Caco-2 (cell line): ENCODE data around the gene ADD3. TPM values are rescaled to one million over a fixed set of nuclear protein-coding genes. Genes with fewer than 3 reads are reported as not detected.

Experiments
- BruUV-seq: library from RNA; stranded (reverse); fragments of 400-500 nt; replicated peaks from 2 replicates; lab custom pipeline; 2021; lab: Mats Ljungman, UMichigan
- CTCF ChIA-PET: fragments of 300-600 bp; sonication (Branson Sonifier 250); formaldehyde crosslinking; loops from one replicate; lab custom pipeline; 2022; ENCODE audit warnings: antibody characterized with exemption; lab: Charles Lee
- POLR2A ChIA-PET: fragments of 300-600 bp; sonication (Branson Sonifier 250); formaldehyde crosslinking; loops from one replicate; lab custom pipeline; 2022; ENCODE audit warnings: antibody characterized with exemption; lab: Charles Lee
- DNase-seq, 2 experiments: peaks; one replicate each; pipeline versions ENCODE4 v3.0.0 to v3.0.0-alpha.2; 2020 to 2022
- H3K27me3 ChIP-seq: replicated peaks from 2 replicates; pipeline ENCODE4 v1.6.0; 2011; ENCODE audit warnings: low read length; ENCODE audit not compliant: control insufficient read depth, insufficient read depth
- H3K36me3 ChIP-seq: 2 replicates; pipeline ENCODE4 v1.5.1; 2011; ENCODE audit warnings: low read length; ENCODE audit not compliant: control insufficient read depth, insufficient read depth
- H3K4me1 ChIP-seq: fragments of 250-450 bp; sonication (Bioruptor Pico); 2 replicates; pipeline ENCODE4 v1.5.1; 2020; ENCODE audit warnings: mild to moderate bottlenecking
- H3K4me3 ChIP-seq: 2 replicates; pipeline ENCODE4 v1.5.1; 2011; ENCODE audit warnings: low read depth, mild to moderate bottlenecking, control low read depth, low read length
- H3K9me3 ChIP-seq: fragments of 250-450 bp; sonication (Bioruptor Pico); 2 replicates; pipeline ENCODE4 v1.5.1; 2020; ENCODE audit warnings: mild to moderate bottlenecking, moderate library complexity
- H3K27ac Mint-ChIP-seq: one replicate; pipeline ENCODE4 v1.8.0; 2022; ENCODE audit warnings: mixed read lengths; ENCODE audit not compliant: unreplicated experiment
- H3K27me3 Mint-ChIP-seq: one replicate; pipeline ENCODE4 v1.8.0; 2022; ENCODE audit warnings: mixed read lengths; ENCODE audit not compliant: insufficient read depth, unreplicated experiment
- H3K36me3 Mint-ChIP-seq: one replicate; pipeline ENCODE4 v1.8.0; 2022; ENCODE audit warnings: mild to moderate bottlenecking, mixed read lengths; ENCODE audit not compliant: insufficient read depth, unreplicated experiment
- H3K4me1 Mint-ChIP-seq: one replicate; pipeline ENCODE4 v1.8.0; 2022; ENCODE audit warnings: low read depth, mixed read lengths; ENCODE audit not compliant: unreplicated experiment
- H3K4me3 Mint-ChIP-seq: one replicate; pipeline ENCODE4 v1.8.0; 2022; ENCODE audit warnings: mild to moderate bottlenecking, moderate library complexity, mixed read lengths; ENCODE audit not compliant: unreplicated experiment
- H3K9me3 Mint-ChIP-seq: one replicate; pipeline ENCODE4 v1.8.0; 2022; ENCODE audit warnings: mixed read lengths; ENCODE audit not compliant: unreplicated experiment
- intact Hi-C: fragments of 100-400 bp; cut with micrococcal nuclease; formaldehyde crosslinking; loops from one replicate; pipeline ENCODE4 v1.10.0; 2022; ENCODE audit not compliant: unreplicated experiment
- total RNA-seq: library from RNA; stranded (reverse); gene quantifications from 2 replicates; pipeline ENCODE4 v1.2.3, GENCODE V29; 2022
- TF ChIP-seq, protein P1 (sequence below), 2 experiments: fragments of 200-600 bp in 1 of 2; IDR thresholded peaks; 1 replicate in 1 of 2; 2 replicates in 1 of 2; pipeline versions ENCODE4 v1.5.1 to v1.8.0; 2011 to 2022; ENCODE audit warnings: antibody characterized with exemption in 1 of 2, control low read depth in 1 of 2, inconsistent platforms in 1 of 2, low read depth in 1 of 2, low read length in 1 of 2, mild to moderate bottlenecking in 1 of 2, moderate library complexity in 1 of 2; ENCODE audit not compliant: insufficient read depth in 1 of 2, severe bottlenecking in 1 of 2, unreplicated experiment in 1 of 2

The ADD3 gene
- total RNA-seq, 1 experiment from 2014 or later = 264 TPM

DNA sequence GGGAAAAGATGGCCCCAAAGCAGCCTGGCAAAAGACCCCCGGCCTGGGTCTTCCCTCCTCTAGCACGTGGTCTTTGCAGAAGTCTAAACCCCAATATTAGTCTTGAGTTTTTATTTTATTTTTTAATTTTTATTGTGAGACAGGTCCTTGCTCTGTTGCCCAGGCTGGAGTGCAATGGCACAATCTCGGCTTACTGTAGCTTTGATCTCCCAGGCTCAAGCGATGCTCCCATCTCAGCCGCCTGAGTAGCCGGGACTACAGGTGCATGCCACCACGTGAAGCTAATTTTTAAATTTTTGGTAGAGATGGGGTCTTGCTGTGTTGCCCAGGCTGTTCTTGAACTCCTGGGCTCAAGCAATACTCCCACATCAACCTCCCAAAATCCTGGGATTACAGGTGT is 159.4 kb downstream of the ADD3 start:
- H3K4me1 ChIP-seq = peaks cover 54% of the 10 kb centered on the region
- DNase-seq = no peak
- Mint-ChIP-seq H3K4me1 (peaks cover 50% of the 10 kb centered on the region), H3K4me3 (no peak overlapping the region), H3K36me3 (no peaks in the 10 kb centered on the region), H3K27ac (no peak overlapping the region), H3K9me3 (no peaks in the 10 kb centered on the region), H3K27me3 (no peaks in the 10 kb centered on the region)
- TF ChIP-seq, protein P1, sequence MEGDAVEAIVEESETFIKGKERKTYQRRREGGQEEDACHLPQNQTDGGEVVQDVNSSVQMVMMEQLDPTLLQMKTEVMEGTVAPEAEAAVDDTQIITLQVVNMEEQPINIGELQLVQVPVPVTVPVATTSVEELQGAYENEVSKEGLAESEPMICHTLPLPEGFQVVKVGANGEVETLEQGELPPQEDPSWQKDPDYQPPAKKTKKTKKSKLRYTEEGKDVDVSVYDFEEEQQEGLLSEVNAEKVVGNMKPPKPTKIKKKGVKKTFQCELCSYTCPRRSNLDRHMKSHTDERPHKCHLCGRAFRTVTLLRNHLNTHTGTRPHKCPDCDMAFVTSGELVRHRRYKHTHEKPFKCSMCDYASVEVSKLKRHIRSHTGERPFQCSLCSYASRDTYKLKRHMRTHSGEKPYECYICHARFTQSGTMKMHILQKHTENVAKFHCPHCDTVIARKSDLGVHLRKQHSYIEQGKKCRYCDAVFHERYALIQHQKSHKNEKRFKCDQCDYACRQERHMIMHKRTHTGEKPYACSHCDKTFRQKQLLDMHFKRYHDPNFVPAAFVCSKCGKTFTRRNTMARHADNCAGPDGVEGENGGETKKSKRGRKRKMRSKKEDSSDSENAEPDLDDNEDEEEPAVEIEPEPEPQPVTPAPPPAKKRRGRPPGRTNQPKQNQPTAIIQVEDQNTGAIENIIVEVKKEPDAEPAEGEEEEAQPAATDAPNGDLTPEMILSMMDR (IDR thresholded peaks at IDR 0.05; ENCODE audit: insufficient read depth in 1 of 2, low read depth in 1 of 2, low read length in 1 of 2, severe bottlenecking in 1 of 2, unreplicated experiment in 1 of 2) = no peak
- H3K27me3 ChIP-seq = no peaks in the 10 kb centered on the region
- H3K4me3 ChIP-seq = no peak overlapping the region
- ChIA-PET CTCF (no interaction called here), POLR2A (no interaction called here)
- no peaks in the 10 kb centered on the region for H3K36me3 ChIP-seq
- no peaks in the 10 kb centered on the region for H3K9me3 ChIP-seq
- intact Hi-C loops = no loop called here
- BruUV-seq = no TSS peak

DNA sequence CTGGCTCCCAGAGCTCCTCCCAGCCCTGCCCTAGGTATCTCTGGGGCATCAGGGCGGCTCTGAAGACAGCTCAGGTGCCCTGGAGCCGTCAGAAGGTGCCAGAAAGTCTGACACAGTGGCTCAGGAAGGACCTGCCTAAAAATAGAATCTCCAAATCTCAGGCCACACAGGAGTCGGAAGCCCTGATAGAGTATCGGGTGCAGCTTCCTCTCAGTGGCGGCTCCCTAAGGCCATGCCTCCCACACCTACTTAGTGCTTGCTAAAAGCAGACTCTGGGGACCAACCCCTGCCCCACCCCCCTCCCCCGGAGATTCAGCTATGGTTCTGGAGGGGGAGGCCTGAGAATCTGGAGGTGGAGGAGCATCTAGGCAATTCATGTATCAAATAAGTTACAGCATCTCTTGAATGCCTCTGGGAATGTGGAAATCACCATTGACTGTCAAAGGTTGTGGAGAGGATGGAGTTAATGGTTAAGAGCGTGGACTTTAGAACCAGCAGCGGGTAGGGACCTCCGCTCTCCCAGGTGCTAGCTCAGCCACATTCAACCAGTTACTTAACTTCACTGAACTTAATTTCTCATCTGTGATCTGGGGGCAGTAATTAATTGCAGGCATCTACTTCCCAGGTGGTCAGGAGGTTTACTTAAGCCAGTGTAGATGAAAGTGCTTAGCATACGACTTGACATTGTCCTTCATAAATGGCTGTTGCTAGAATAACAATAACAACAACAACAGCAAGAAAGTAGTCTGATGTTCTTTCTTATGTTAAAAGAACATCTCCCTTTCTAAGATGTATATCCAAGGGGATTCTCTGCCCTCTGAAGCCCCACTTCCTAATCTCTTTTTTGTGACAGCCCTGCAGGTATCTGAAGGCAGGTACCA is 161.1 kb downstream of the ADD3 start:
- Mint-ChIP-seq H3K9me3 (no peaks in the 10 kb centered on the region), H3K4me3 (no peak overlapping the region), H3K27ac (no peak overlapping the region), H3K4me1 (peaks cover 38% of the 10 kb centered on the region), H3K36me3 (no peaks in the 10 kb centered on the region), H3K27me3 (no peaks in the 10 kb centered on the region)
- ChIA-PET POLR2A (no interaction called here), CTCF (interaction anchor here (0.6 to 1.6 kb wide), 3 partner anchors 18 to 285 kb away, joined by 3 to 5 read pairs (median 4); no protein-coding TSS in a partner anchor)
- BruUV-seq = no TSS peak
- Histone ChIP-seq H3K36me3 (no peaks in the 10 kb centered on the region), H3K4me1 (peaks cover 37% of the 10 kb centered on the region), H3K9me3 (no peaks in the 10 kb centered on the region), H3K27me3 (no peaks in the 10 kb centered on the region), H3K4me3 (no peak overlapping the region)
- DNase-seq = peak in 1 of 2 experiments; percentile 43
- TF ChIP-seq, protein P1 (IDR thresholded peaks at IDR 0.05; ENCODE audit: insufficient read depth in 1 of 2, low read depth in 1 of 2, low read length in 1 of 2, severe bottlenecking in 1 of 2, unreplicated experiment in 1 of 2) = no peak
- intact Hi-C loops = no loop called here

DNA sequence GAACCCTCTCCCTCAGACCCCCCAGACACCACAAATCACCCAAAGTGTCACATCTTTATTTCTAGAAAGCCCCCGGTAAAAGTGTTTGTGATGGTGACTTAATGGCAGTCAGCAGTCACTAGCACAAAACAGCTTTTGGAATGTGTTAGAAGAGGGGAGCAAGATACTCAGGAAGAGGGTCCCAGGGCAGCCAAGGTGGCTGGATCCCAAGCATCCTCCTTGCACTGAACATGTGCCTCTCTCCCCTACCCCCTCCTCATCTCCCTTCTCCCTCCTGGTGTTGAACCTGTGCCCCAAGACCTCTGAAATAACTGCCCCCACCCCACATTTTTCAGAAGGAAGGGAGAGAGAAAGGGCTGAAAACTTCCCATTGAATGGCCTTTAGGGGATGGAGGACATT is 161.8 kb downstream of the ADD3 start:
- intact Hi-C loops = no loop called here
- H3K27me3 ChIP-seq = no peaks in the 10 kb centered on the region
- H3K4me3 Mint-ChIP-seq = no peak overlapping the region
- H3K4me3 ChIP-seq = no peak overlapping the region
- ChIA-PET CTCF (interaction anchor here (1.3 to 1.6 kb wide), 2 partner anchors 31 to 285 kb away, joined by 4 to 5 read pairs; no protein-coding TSS in a partner anchor), POLR2A (no interaction called here)
- peaks cover 32% of the 10 kb centered on the region for H3K4me1 Mint-ChIP-seq
- TF ChIP-seq, protein P1 (IDR thresholded peaks at IDR 0.05; ENCODE audit: insufficient read depth in 1 of 2, low read depth in 1 of 2, low read length in 1 of 2, severe bottlenecking in 1 of 2, unreplicated experiment in 1 of 2) = no peak
- H3K36me3 Mint-ChIP-seq = no peaks in the 10 kb centered on the region
- BruUV-seq = no TSS peak
- H3K9me3 ChIP-seq = no peaks in the 10 kb centered on the region
- H3K27me3 Mint-ChIP-seq = no peaks in the 10 kb centered on the region
- H3K36me3 ChIP-seq = no peaks in the 10 kb centered on the region
- peaks cover 31% of the 10 kb centered on the region for H3K4me1 ChIP-seq
- H3K9me3 Mint-ChIP-seq = no peaks in the 10 kb centered on the region
- DNase-seq = no peak
- no peak overlapping the region for H3K27ac Mint-ChIP-seq
